Ovary (tissue), 9 donors: ENCODE measurements around the gene PPP1R14C. TPM values are rescaled to one million over a fixed set of nuclear protein-coding genes. Genes with fewer than 3 reads are reported as not detected.

ENCODE experiments used
- DNase-seq, 5 donors: peaks; one replicate each; pipeline ENCODE4 v3.0.0-alpha.2; 2019 to 2020
- H3K27ac ChIP-seq, 2 donors: fragments of 200-600 bp; one replicate each; pipeline versions ENCODE4 v1.5.1 to v1.8.0; 2019 to 2022
- H3K27me3 ChIP-seq: fragments of 200-600 bp; one replicate; pipeline ENCODE4 v1.8.0; 2022
- H3K36me3 ChIP-seq: fragments of 200-600 bp; sonication (generic); one replicate; pipeline ENCODE4 v1.5.1; 2019
- H3K4me1 ChIP-seq: one replicate; pipeline ENCODE4 v1.8.1; 2013; ENCODE audit warnings: mild to moderate bottlenecking, moderate library complexity; ENCODE audit not compliant: insufficient read depth
- H3K4me3 ChIP-seq: fragments of 200-600 bp; sonication (generic); one replicate; pipeline ENCODE4 v1.5.1; 2017
- H3K9me3 ChIP-seq, 2 donors: fragments of 200-600 bp in 1 of 2; sonication (generic) in 1 of 2; one replicate each; pipeline versions ENCODE4 v1.5.1 to v1.8.1; 2013 to 2019; ENCODE audit warnings: mild to moderate bottlenecking in 1 of 2, moderate library complexity in 1 of 2
- EP300 ChIP-seq: sonication (generic); formaldehyde crosslinking; IDR thresholded peaks from one replicate; pipeline ENCODE4 v1.6.1; 2017; ENCODE audit warnings: antibody characterized with exemption
- POLR2A ChIP-seq: fragments of 450-650 bp; IDR thresholded peaks from one replicate; pipeline ENCODE4 v1.6.1; 2017; ENCODE audit warnings: antibody characterized with exemption, mild to moderate bottlenecking, moderate library complexity
- WGBS, 3 donors: extraction: QIAGEN DNeasy Blood & Tissue Kit in 1 of 3; methylation state at CpG; one replicate each; pipeline versions ENCODE4 v1.1.5 to v1.1.7; 2013 to 2017; 5-methylcytosine and 5-hydroxymethylcytosine counted together
- intact Hi-C, 4 donors: fragments of 100-400 bp; cut with DNase I; formaldehyde crosslinking; loops; one replicate each; pipeline versions ENCODE4 v1.11.0 to v1.15.1; 2022 to 2023
- polyA plus RNA-seq, 2 donors: library from polyadenylated mRNA; stranded (reverse); fragments of 200-250 nt in 1 of 2; fragments of 350-450 nt in 1 of 2; fragmentation: Illumina TruSeq in 1 of 2; extraction: RNeasy Lipid Tissue Mini Kit (QIAGEN cat#74804) in 1 of 2; gene quantifications; one replicate each; pipeline ENCODE4 v1.2.3, GENCODE V29; 2013 to 2014
- total RNA-seq, 7 donors: library from RNA; depleted of rRNA in 2 of 7; stranded (reverse); fragments of >200 nt in 2 of 7; fragmentation: NEBNext Ultra II Directional in 3 of 7; extraction: Animal tissue kit (Norgen Biotek cat#: 25700) in 3 of 7; gene quantifications; one replicate each; pipeline versions ENCODE4 v1.1.0 to v1.2.4, GENCODE V29; 2016 to 2023
- TF ChIP-seq, protein P1 (sequence below), 3 donors: fragments of 450-650 bp in 2 of 3; fragments of 200-600 bp in 1 of 3; IDR thresholded peaks; one replicate each; pipeline versions ENCODE4 v1.5.1 to v1.8.0; 2016 to 2022; ENCODE audit warnings: antibody characterized with exemption in 3 of 3, mild to moderate bottlenecking in 1 of 3
- donor health status: DM: no; HTN: no; CAD: no; lungs with moderate emphysema.
- donor health status: DM: no; HTN: no; CAD: no.
- donor health status: Bipolar disorder and iron deficiency.
- donor health status: DM: yes; HTN: yes; CAD: no.
- donor health status: DM: no; HTN: no; CAD: no.
- donor health status: DM: yes; HTN: yes; CAD: no.

PPP1R14C gene
- total and polyA plus RNA-seq, 9 donors, result 0.12 to 8.6 (median 0.40) TPM; not detected in 2

DNA sequence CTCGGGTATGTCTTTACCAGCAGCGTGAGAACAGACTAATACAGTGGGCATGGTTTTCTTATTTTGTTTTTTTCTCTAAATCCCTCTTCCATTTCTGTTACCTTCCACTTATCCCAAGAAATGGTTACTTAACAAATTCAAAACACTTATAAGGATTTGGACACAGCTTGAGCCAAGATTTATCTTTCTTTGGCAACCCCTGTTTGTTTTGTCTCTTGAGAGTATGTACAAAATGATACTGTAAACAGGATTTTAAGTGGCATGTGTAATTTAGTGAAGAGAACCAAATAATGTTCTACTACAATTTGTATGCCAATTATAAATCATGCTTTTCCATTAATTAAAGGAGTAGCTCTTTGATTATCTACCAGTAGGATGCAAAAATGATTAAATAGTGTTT is 51.4 kb downstream of the PPP1R14C start:
- intact Hi-C loops, result no loop called here
- WGBS, 3 donors, result 32 to 55% (median 35%) methylated on average over 2 of the region's 2 CpGs
- H3K36me3 ChIP-seq, result no peaks in the 10 kb centered on the region
- no peaks in the 10 kb centered on the region for H3K9me3 ChIP-seq
- H3K27ac ChIP-seq, result no peak overlapping the region
- no peak overlapping the region for H3K4me3 ChIP-seq
- H3K27me3 ChIP-seq, result no peaks in the 10 kb centered on the region
- peaks cover 2% of the 10 kb centered on the region for H3K4me1 ChIP-seq
- TF ChIP-seq POLR2A (no peak), EP300 (no peak)
- TF ChIP-seq, protein P1, sequence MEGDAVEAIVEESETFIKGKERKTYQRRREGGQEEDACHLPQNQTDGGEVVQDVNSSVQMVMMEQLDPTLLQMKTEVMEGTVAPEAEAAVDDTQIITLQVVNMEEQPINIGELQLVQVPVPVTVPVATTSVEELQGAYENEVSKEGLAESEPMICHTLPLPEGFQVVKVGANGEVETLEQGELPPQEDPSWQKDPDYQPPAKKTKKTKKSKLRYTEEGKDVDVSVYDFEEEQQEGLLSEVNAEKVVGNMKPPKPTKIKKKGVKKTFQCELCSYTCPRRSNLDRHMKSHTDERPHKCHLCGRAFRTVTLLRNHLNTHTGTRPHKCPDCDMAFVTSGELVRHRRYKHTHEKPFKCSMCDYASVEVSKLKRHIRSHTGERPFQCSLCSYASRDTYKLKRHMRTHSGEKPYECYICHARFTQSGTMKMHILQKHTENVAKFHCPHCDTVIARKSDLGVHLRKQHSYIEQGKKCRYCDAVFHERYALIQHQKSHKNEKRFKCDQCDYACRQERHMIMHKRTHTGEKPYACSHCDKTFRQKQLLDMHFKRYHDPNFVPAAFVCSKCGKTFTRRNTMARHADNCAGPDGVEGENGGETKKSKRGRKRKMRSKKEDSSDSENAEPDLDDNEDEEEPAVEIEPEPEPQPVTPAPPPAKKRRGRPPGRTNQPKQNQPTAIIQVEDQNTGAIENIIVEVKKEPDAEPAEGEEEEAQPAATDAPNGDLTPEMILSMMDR (IDR thresholded peaks at IDR 0.05), result no peak
- no peak for DNase-seq

DNA sequence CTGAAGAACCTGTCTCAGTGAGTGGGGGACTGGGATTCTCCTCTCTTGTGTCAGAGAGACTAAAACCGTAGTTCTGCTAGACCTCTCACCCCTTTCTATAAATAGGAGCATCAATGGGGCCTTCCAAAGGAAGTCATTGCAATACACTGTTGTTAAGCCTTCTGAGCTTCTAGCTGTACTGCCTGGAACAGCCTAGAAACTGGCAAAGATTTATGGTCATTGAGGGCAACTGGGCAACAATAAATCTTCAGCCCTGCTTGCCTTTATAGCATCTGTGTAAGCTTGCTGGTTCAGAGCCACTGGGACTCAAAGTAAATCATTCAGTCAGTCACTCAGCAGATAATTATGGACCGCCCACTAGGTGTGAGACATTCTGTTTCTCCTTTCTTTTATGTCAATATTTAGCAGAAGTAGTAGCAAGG is 53.2 kb downstream of the PPP1R14C start:
- no peak overlapping the region for H3K4me3 ChIP-seq
- H3K27ac ChIP-seq, result no peak overlapping the region
- DNase-seq, result no peak
- intact Hi-C loops, result no loop called here
- no peaks in the 10 kb centered on the region for H3K9me3 ChIP-seq
- H3K27me3 ChIP-seq, result no peaks in the 10 kb centered on the region
- TF ChIP-seq EP300 (no peak), POLR2A (no peak)
- TF ChIP-seq, protein P1 (IDR thresholded peaks at IDR 0.05), result no peak
- peaks cover 2% of the 10 kb centered on the region for H3K4me1 ChIP-seq
- WGBS, 3 donors, result 33 to 44% (median 34%) methylated on average over 2 of the region's 2 CpGs
- no peaks in the 10 kb centered on the region for H3K36me3 ChIP-seq

DNA sequence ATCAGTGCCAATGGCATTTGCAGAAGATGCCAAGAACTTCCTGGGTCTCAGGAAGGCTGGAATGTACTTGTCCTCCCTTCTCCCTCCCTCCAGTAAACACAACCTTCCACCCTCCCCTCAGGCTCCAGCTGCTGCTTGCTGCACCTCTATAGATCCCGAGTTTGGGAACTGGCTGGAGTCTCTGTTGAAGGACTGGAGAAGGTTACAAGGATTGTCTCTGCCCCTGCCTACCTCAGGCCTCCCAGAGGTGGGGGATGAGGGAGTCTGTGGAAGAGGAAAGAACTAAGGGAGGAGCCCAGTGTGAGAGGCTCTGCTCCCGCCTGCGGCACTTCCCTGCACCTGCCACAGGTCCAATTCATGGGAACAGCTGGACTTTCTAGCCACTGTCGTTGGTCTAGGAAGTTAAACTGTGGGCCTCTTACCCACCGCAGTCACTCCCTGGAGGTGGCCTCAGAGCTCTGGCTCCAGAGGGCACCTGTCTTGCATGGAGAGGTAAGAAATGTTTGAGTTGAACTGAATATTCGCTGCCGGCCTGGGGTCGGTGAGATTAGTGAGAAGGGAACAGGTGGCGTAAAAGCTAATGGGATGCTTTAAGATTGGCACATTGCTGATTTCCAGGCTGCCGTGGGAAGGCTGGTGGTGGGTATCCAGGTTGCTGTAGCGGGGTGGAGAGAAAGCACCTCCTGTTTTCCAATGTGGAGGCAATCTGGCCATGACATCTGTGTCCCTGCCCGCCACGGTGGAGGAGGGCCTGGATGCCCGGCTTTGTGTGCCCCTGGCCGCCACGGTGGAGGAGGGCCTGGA is 54.3 kb downstream of the PPP1R14C start:
- intact Hi-C loops, result no loop called here
- no peaks in the 10 kb centered on the region for H3K36me3 ChIP-seq
- no peaks in the 10 kb centered on the region for H3K27me3 ChIP-seq
- H3K9me3 ChIP-seq, result no peaks in the 10 kb centered on the region
- H3K4me3 ChIP-seq, result no peak overlapping the region
- peaks cover 2% of the 10 kb centered on the region for H3K4me1 ChIP-seq
- DNase-seq, result no peak
- TF ChIP-seq POLR2A (no peak), EP300 (no peak)
- TF ChIP-seq, protein P1 (IDR thresholded peaks at IDR 0.05), result no peak
- 82 to 83% (median 83%) methylated on average over 16 of the region's 16 CpGs for WGBS, 3 donors
- no peak overlapping the region for H3K27ac ChIP-seq

DNA sequence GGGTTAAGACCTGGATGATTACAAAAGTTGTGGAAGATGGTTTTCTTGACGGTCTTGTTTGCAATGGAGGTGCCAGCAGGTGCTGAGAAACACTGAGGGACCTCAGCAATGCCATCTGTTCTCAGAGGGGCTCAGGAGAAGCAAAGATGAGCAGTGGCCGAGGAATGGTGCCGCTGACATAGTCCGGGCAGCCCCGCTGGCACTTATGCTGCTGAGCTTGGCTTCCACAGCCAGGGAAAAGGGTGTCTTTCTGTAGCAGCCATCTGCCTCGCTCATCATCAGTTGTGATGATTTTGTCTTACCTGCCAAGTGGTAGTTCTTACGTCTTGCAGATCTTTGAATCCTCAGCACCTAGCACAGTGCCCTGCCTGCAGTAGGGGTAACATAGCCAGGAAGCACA is 55.7 kb downstream of the PPP1R14C start:
- Histone ChIP-seq H3K4me1 (peaks cover 2% of the 10 kb centered on the region), H3K4me3 (no peak overlapping the region)
- WGBS, 3 donors, result 94 to 97% (median 95%) methylated on average over 7 of the region's 7 CpGs

More for the DNA sequence above, 55.7 kb downstream of the PPP1R14C start:
- Histone ChIP-seq H3K27ac (no peak overlapping the region), H3K36me3 (no peaks in the 10 kb centered on the region), H3K27me3 (no peaks in the 10 kb centered on the region), H3K9me3 (no peaks in the 10 kb centered on the region)
- TF ChIP-seq, protein P1 (IDR thresholded peaks at IDR 0.05), result no peak
- DNase-seq, result no peak
- intact Hi-C loops, result no loop called here
